Osteocyte (in vitro differentiated cells): ENCODE data around the gene TMEM144. TPM values are rescaled to one million over a fixed set of nuclear protein-coding genes. Genes with fewer than 3 reads are reported as not detected.
"Not testable (repeated sequence)": the region's sequence is repeated elsewhere in the genome, so short reads cannot be mapped to it uniquely, and the experiment has no call there.

Experiments used
- DNase-seq: peaks from one replicate; pipeline ENCODE4 v3.0.0; 2021; ENCODE audit warnings: mixed read lengths; ENCODE audit not compliant: unreplicated experiment; ENCODE audit errors: extremely low spot score
- H3K27ac Mint-ChIP-seq: one replicate; pipeline ENCODE4 v1.8.0; 2021; ENCODE audit warnings: mild to moderate bottlenecking, mixed read lengths; ENCODE audit not compliant: unreplicated experiment
- H3K27me3 Mint-ChIP-seq: one replicate; pipeline ENCODE4 v1.8.0; 2021; ENCODE audit warnings: mixed read lengths; ENCODE audit not compliant: unreplicated experiment
- H3K36me3 Mint-ChIP-seq: one replicate; pipeline ENCODE4 v1.8.0; 2021; ENCODE audit warnings: mixed read lengths; ENCODE audit not compliant: unreplicated experiment
- H3K4me1 Mint-ChIP-seq: one replicate; pipeline ENCODE4 v1.8.0; 2021; ENCODE audit warnings: mixed read lengths; ENCODE audit not compliant: unreplicated experiment
- H3K4me3 Mint-ChIP-seq: one replicate; pipeline ENCODE4 v1.8.0; 2021; ENCODE audit warnings: mild to moderate bottlenecking, moderate library complexity, mixed read lengths; ENCODE audit not compliant: unreplicated experiment
- H3K9me3 Mint-ChIP-seq: one replicate; pipeline ENCODE4 v1.8.0; 2021; ENCODE audit warnings: mixed read lengths; ENCODE audit not compliant: unreplicated experiment
- CTCF ChIP-seq: fragments of 200-600 bp; sonication (generic); IDR thresholded peaks from 2 replicates; pipeline ENCODE4 v1.5.0; 2021; ENCODE audit warnings: antibody characterized with exemption, mild to moderate bottlenecking, moderate library complexity
- total RNA-seq: library from RNA; stranded (reverse); gene quantifications from 2 replicates; pipeline ENCODE4 v1.2.1, GENCODE V29; 2021

The TMEM144 gene
- total RNA-seq, 1 donor from 2014 or later: 1.7 TPM

GRCh38 chr4:158217763-158218162 lies 7.5 kb downstream of the TMEM144 start:
- H3K9me3 Mint-ChIP-seq: no peaks in the 10 kb centered on the region
- TF ChIP-seq CTCF: no peak
- no peak for DNase-seq
- H3K27me3 Mint-ChIP-seq: peaks cover 2% of the 10 kb centered on the region
- no peak overlapping the region for H3K4me3 Mint-ChIP-seq
- no peak overlapping the region for H3K27ac Mint-ChIP-seq
- H3K36me3 Mint-ChIP-seq: no peaks in the 10 kb centered on the region
- H3K4me1 Mint-ChIP-seq: no peaks in the 10 kb centered on the region

GRCh38 chr4:158219623-158220022 lies 9.3 kb downstream of the TMEM144 start:
- H3K4me3 Mint-ChIP-seq: no peak overlapping the region
- H3K36me3 Mint-ChIP-seq: no peaks in the 10 kb centered on the region
- no peak for DNase-seq
- no peak overlapping the region for H3K27ac Mint-ChIP-seq
- no peak for TF ChIP-seq CTCF
- no peaks in the 10 kb centered on the region for H3K4me1 Mint-ChIP-seq
- H3K27me3 Mint-ChIP-seq: peaks cover 2% of the 10 kb centered on the region
- H3K9me3 Mint-ChIP-seq: no peaks in the 10 kb centered on the region

- not testable (repeated sequence) for H3K36me3 Mint-ChIP-seq, DNase-seq, H3K27ac Mint-ChIP-seq, H3K9me3 Mint-ChIP-seq, H3K4me3 Mint-ChIP-seq, H3K4me1 Mint-ChIP-seq, H3K27me3 Mint-ChIP-seq
Measured at GRCh38 chr4:158224318-158224717, 14.0 kb downstream of the TMEM144 start.

GRCh38 chr4:158224999-158225398 lies 14.7 kb downstream of the TMEM144 start:
- H3K9me3 Mint-ChIP-seq, DNase-seq, H3K4me1 Mint-ChIP-seq, H3K27ac Mint-ChIP-seq, H3K36me3 Mint-ChIP-seq, H3K4me3 Mint-ChIP-seq, H3K27me3 Mint-ChIP-seq: not testable (repeated sequence)

- not testable (repeated sequence) for DNase-seq, H3K36me3 Mint-ChIP-seq, H3K9me3 Mint-ChIP-seq, H3K27me3 Mint-ChIP-seq, H3K4me3 Mint-ChIP-seq, H3K27ac Mint-ChIP-seq, H3K4me1 Mint-ChIP-seq
Measured at GRCh38 chr4:158227880-158228279, 17.6 kb downstream of the TMEM144 start.

- not testable (repeated sequence) for H3K4me1 Mint-ChIP-seq, DNase-seq, H3K27ac Mint-ChIP-seq, H3K27me3 Mint-ChIP-seq, H3K36me3 Mint-ChIP-seq, H3K9me3 Mint-ChIP-seq, H3K4me3 Mint-ChIP-seq
Measured at GRCh38 chr4:158228399-158228798, 18.1 kb downstream of the TMEM144 start.

- DNase-seq: no peak
- no peaks in the 10 kb centered on the region for H3K27me3 Mint-ChIP-seq
- H3K9me3 Mint-ChIP-seq: peaks cover 5% of the 10 kb centered on the region
- TF ChIP-seq CTCF: no peak
- no peaks in the 10 kb centered on the region for H3K36me3 Mint-ChIP-seq
- H3K4me1 Mint-ChIP-seq: peaks cover 4% of the 10 kb centered on the region
- H3K4me3 Mint-ChIP-seq: no peak overlapping the region
- H3K27ac Mint-ChIP-seq: no peak overlapping the region
Measured at GRCh38 chr4:158229768-158230167, 19.5 kb downstream of the TMEM144 start.
